ENCODE results near the gene PRPS2. TPM values are rescaled to one million over a fixed set of nuclear protein-coding genes. Genes with fewer than 3 reads are reported as not detected.
A peak's percentile ranks its signal among the peaks of the same experiment; 100 is the strongest.

Gene PRPS2
- polyA plus RNA-seq, 1 of the 3 experiments (the other 2 are of a cell fraction): 11.1 TPM

DNA sequence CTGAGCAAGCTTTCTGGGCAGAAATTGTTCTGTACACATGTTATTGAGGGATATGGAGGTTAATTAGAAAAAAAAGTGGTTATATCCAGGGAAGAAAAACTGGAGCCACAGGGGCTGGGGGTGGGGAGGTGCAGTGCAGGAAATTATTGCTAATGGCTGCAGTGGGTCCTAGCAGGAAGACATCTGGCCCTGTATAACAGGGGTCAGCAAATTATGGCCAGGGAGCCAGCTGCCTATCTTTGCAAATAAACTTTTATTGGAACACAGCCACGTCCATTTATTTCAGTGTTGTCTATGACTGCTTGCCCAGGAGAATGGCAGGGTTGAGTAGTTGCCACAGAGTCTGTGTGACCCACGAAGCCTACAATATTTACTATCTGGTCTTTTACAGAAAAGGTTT, 23.4 kb upstream of the PRPS2 start:
- H3K36me3 ChIP-seq (replicated peaks in 1 of 2; ENCODE audit: control insufficient read depth in 1 of 2, insufficient read depth in 2 of 2, low read length in 1 of 2): no peaks in the 10 kb centered on the region
- no peaks in the 10 kb centered on the region for H3K9me3 ChIP-seq
- no peak for TF ChIP-seq TEAD4 (IDR thresholded peaks at IDR 0.05; ENCODE audit: borderline replicate concordance, insufficient read depth)
- no peak for TF ChIP-seq ELF1 (IDR thresholded peaks at IDR 0.05)
- TF ChIP-seq CHD2 (IDR thresholded peaks at IDR 0.05; ENCODE audit: low read length, partially characterized antibody): peak; percentile 36
- no peak for TF ChIP-seq RCOR1 (IDR thresholded peaks at IDR 0.05; ENCODE audit: low read length)
- H3K4me1 ChIP-seq (ENCODE audit: control insufficient read depth in 1 of 2, insufficient read depth in 2 of 2, low read depth in 1 of 2, low read length in 1 of 2): peaks cover 0 to 2% of the 10 kb centered on the region in 2 experiments; a peak in 1 of 4 replicates
- CTCF ChIA-PET: interaction anchor here (1.5 to 2.2 kb wide), 2 partner anchors 23 to 65 kb away, joined by 3 to 13 read pairs; partner anchors contain the start of gene PRPS2
- H3K27me3 ChIP-seq (ENCODE audit: insufficient read depth): peaks cover 10% of the 10 kb centered on the region; the same call in 1 of the 2 replicates
- H3K4me3 ChIP-seq (ENCODE audit: low read depth in 2 of 2, low read length in 1 of 2): no peak overlapping the region
- no peak overlapping the region for H3K9ac ChIP-seq
- POLR2A ChIA-PET: no interaction called here
- peak overlapping the region in 1 of 2 experiments; percentile 67; a peak in 1 of 4 replicates for H3K27ac ChIP-seq (ENCODE audit: low read depth in 2 of 2, low read length in 1 of 2)
- H3K9me2 ChIP-seq: no peaks in the 10 kb centered on the region
- H3K79me2 ChIP-seq (ENCODE audit: insufficient read depth): no peaks in the 10 kb centered on the region
- H3K4me2 ChIP-seq: no peak overlapping the region
- no peaks in the 10 kb centered on the region for H4K20me1 ChIP-seq (ENCODE audit: insufficient read depth)
- DNase-seq: peak; percentile 47
- H3F3A ChIP-seq (replicated peaks; ENCODE audit: insufficient read depth): no peaks in the 10 kb centered on the region
- WGBS (ENCODE audit: low lambda C conversion rate): 0% methylated on average over 2 of the region's 2 CpGs
- H2AFZ ChIP-seq (ENCODE audit: low read depth): no peak overlapping the region

DNA sequence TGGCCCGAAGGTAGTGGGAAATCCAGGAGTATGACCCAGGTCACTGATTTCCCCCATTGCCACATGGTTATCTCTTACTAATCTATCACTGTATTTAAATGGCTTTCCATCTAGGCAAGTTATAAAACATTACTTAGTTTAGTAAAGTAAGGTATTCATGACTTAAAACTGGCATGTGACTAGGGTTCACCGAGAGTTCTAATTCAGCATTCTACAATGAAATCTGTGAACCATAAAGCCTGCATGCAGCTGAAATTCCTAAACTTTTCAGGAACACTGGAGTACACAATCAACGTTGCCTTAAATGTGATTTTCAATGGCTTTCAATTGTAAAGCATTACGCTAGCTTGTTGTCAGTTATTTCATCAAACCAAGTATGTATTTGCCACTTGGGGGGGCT, 22.7 kb upstream of the PRPS2 start:
- POLR2A ChIA-PET: no interaction called here
- DNase-seq: no peak
- no peak for TF ChIP-seq RXRA (IDR thresholded peaks at IDR 0.05; ENCODE audit: borderline replicate concordance, low read depth)
- TF ChIP-seq, protein P1, sequence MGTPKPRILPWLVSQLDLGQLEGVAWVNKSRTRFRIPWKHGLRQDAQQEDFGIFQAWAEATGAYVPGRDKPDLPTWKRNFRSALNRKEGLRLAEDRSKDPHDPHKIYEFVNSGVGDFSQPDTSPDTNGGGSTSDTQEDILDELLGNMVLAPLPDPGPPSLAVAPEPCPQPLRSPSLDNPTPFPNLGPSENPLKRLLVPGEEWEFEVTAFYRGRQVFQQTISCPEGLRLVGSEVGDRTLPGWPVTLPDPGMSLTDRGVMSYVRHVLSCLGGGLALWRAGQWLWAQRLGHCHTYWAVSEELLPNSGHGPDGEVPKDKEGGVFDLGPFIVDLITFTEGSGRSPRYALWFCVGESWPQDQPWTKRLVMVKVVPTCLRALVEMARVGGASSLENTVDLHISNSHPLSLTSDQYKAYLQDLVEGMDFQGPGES (IDR thresholded peaks at IDR 0.05; ENCODE audit: low read depth, low read length): no peak
- TF ChIP-seq RCOR1 (IDR thresholded peaks at IDR 0.05; ENCODE audit: low read length): no peak
- TF ChIP-seq RAD21 (IDR thresholded peaks at IDR 0.05; ENCODE audit: low read length): no peak
- no peak for TF ChIP-seq FOXM1 (IDR thresholded peaks at IDR 0.05; ENCODE audit: low read depth)
- no peak for TF ChIP-seq RFX5 (IDR thresholded peaks at IDR 0.05; ENCODE audit: low read length)
- no peak for TF ChIP-seq TCF12 (IDR thresholded peaks at IDR 0.05)
- TF ChIP-seq ZBTB33 (IDR thresholded peaks at IDR 0.05; ENCODE audit: borderline replicate concordance, low read depth): no peak
- TF ChIP-seq CHD2 (IDR thresholded peaks at IDR 0.05; ENCODE audit: low read length, partially characterized antibody): no peak
- no peak for TF ChIP-seq MXI1 (IDR thresholded peaks at IDR 0.05; ENCODE audit: low read depth, low read length)
- Histone ChIP-seq H3K27ac (ENCODE audit: low read depth in 2 of 2, low read length in 1 of 2) (peak overlapping the region in 1 of 2 experiments; percentile 67; a peak in 1 of 4 replicates), H2AFZ (ENCODE audit: low read depth) (no peak overlapping the region), H3K9me2 (no peaks in the 10 kb centered on the region), H3K9ac (no peak overlapping the region), H4K20me1 (ENCODE audit: insufficient read depth) (no peaks in the 10 kb centered on the region), H3K4me3 (ENCODE audit: low read depth in 2 of 2, low read length in 1 of 2) (no peak overlapping the region), H3F3A (replicated peaks; ENCODE audit: insufficient read depth) (no peaks in the 10 kb centered on the region), H3K27me3 (ENCODE audit: insufficient read depth) (peaks cover 17% of the 10 kb centered on the region; the same call in 1 of the 2 replicates), H3K4me2 (no peak overlapping the region), H3K9me3 (no peaks in the 10 kb centered on the region), H3K79me2 (ENCODE audit: insufficient read depth) (no peaks in the 10 kb centered on the region), H3K4me1 (ENCODE audit: control insufficient read depth in 1 of 2, insufficient read depth in 2 of 2, low read depth in 1 of 2, low read length in 1 of 2) (peaks cover 0 to 2% of the 10 kb centered on the region in 2 experiments; a peak in 1 of 4 replicates), H3K36me3 (replicated peaks in 1 of 2; ENCODE audit: control insufficient read depth in 1 of 2, insufficient read depth in 2 of 2, low read length in 1 of 2) (no peaks in the 10 kb centered on the region)
- WGBS (ENCODE audit: low lambda C conversion rate): 36% methylated on average over 4 of the region's 4 CpGs
- CTCF ChIA-PET: interaction anchor here (1.5 to 3.1 kb wide), 3 partner anchors 11 to 66 kb away, joined by 3 to 27 read pairs (median 13); partner anchors contain the start of gene PRPS2
